Stimulated activated CD4-positive, alpha-beta T cell treated with anti-CD3 and anti-CD28 coated beads, TNF-alpha, amount 100 ng/mL, for 4 hours (primary cell): ENCODE measurements around the gene CEP170.
A peak's percentile ranks its signal among the peaks of the same experiment; 100 is the strongest.

Experiments
- DNase-seq, 3 experiments: peaks; one replicate each; pipeline ENCODE4 v3.0.0-alpha.2; 2020; ENCODE audit warnings: low read depth in 3 of 3

Gene CEP170

GRCh38 chr1:243267914-243268653, 13.0 kb upstream of the CEP170 start:
- no peak for DNase-seq

- DNase-seq, result no peak
These were observed 12.4 kb upstream of the CEP170 start for GRCh38 chr1:243267471-243267880.

GRCh38 chr1:243266231-243266630, 11.2 kb upstream of the CEP170 start:
- DNase-seq, result no peak

GRCh38 chr1:243264717-243265116, 9.6 kb upstream of the CEP170 start:
- no peak for DNase-seq

- DNase-seq, result no peak
These were observed 6.3 kb upstream of the CEP170 start for GRCh38 chr1:243261390-243261789.

- DNase-seq, result no peak
These were observed 5.3 kb upstream of the CEP170 start for GRCh38 chr1:243260221-243260880.

- DNase-seq, result no peak
These were observed 3.6 kb upstream of the CEP170 start for GRCh38 chr1:243258731-243259130.

- no peak for DNase-seq
These were observed 2.1 kb upstream of the CEP170 start for GRCh38 chr1:243257189-243257588.

GRCh38 chr1:243256590-243256989, 1.5 kb upstream of the CEP170 start:
- DNase-seq, result no peak

GRCh38 chr1:243255791-243256512, 871 bp upstream of the CEP170 start, which contains the start of gene SDCCAG8:
SDCCAG8 (plus strand) TSS chr1:243256041; CDS start chr1:243256174, 133 bp downstream.
- DNase-seq, result peak; percentile 78 to 91 (median 87)

GRCh38 chr1:243254233-243254926, 701 bp downstream of the CEP170 start:
- DNase-seq, result peak in 2 of 3 experiments; percentile 26 to 41

GRCh38 chr1:243253926-243254232, 1.2 kb downstream of the CEP170 start:
- no peak for DNase-seq

GRCh38 chr1:243253211-243253925, 1.7 kb downstream of the CEP170 start:
- no peak for DNase-seq

- no peak for DNase-seq
These were observed 3.5 kb downstream of the CEP170 start for GRCh38 chr1:243251539-243251938.

- no peak for DNase-seq
These were observed 5.0 kb downstream of the CEP170 start for GRCh38 chr1:243250102-243250501.

GRCh38 chr1:243249214-243249613, 5.9 kb downstream of the CEP170 start:
- no peak for DNase-seq

GRCh38 chr1:243247901-243248300, 7.2 kb downstream of the CEP170 start:
- DNase-seq, result no peak

GRCh38 chr1:243246916-243247315, 8.2 kb downstream of the CEP170 start:
- no peak for DNase-seq

GRCh38 chr1:243244432-243244841, 10.6 kb downstream of the CEP170 start:
- DNase-seq, result no peak

- no peak for DNase-seq
These were observed 18.4 kb downstream of the CEP170 start for GRCh38 chr1:243236604-243237252.
